Neuron (in vitro differentiated cells): Measurements from ENCODE around the gene IL10RB.

Experiments
- H2AFZ ChIP-seq: one replicate; pipeline ENCODE4 v1.6.1; 2013; ENCODE audit warnings: low read depth, mild to moderate bottlenecking, inconsistent platforms, low read length, moderate library complexity
- H3K27me3 ChIP-seq: one replicate; pipeline ENCODE4 v1.6.1; 2013; ENCODE audit warnings: low read length; ENCODE audit not compliant: insufficient read depth
- H3K36me3 ChIP-seq: one replicate; pipeline ENCODE4 v1.6.1; 2013; ENCODE audit warnings: low read length; ENCODE audit not compliant: insufficient read depth
- H3K4me1 ChIP-seq: one replicate; pipeline ENCODE4 v1.6.1; 2013; ENCODE audit warnings: low read length; ENCODE audit not compliant: insufficient read depth
- H3K4me3 ChIP-seq: 2 replicates; pipeline ENCODE4 v1.5.1; 2013; ENCODE audit warnings: mild to moderate bottlenecking, low read length, moderate library complexity
- H3K9me3 ChIP-seq: one replicate; pipeline ENCODE4 v1.6.1; 2013; ENCODE audit warnings: low read length

Gene IL10RB

GRCh38 chr21:33259995-33260394 is 6.2 kb upstream of the IL10RB start:
- peaks cover 52% of the 10 kb centered on the region for H3K36me3 ChIP-seq
- H3K4me3 ChIP-seq: no peak overlapping the region
- no peaks in the 10 kb centered on the region for H3K27me3 ChIP-seq
- no peak overlapping the region for H2AFZ ChIP-seq
- H3K4me1 ChIP-seq: no peaks in the 10 kb centered on the region
- H3K9me3 ChIP-seq: peaks cover 20% of the 10 kb centered on the region

DNA sequence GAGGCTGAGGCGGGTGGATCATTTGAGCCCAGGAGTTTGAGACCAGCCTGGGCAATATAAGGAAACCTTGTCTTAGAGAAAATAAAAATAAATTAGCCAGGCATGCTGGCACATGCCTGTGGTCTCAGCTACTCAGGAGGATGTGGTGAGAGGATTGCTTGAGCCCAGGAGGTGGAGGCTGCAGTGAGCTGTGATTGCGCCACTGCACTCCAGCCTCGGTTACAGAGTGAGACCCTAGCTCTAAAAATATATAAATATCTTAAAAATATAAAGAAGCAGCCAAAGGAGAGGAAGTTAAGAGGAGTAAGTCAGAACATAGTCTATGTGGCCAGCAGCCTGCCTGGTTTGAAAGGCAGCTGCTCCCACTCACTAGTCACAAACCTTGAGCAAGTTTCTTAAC is 4.5 kb upstream of the IL10RB start:
- Histone ChIP-seq H3K36me3 (peaks cover 42% of the 10 kb centered on the region), H3K9me3 (peaks cover 20% of the 10 kb centered on the region), H3K4me3 (no peak overlapping the region), H3K27me3 (no peaks in the 10 kb centered on the region), H3K4me1 (no peaks in the 10 kb centered on the region), H2AFZ (no peak overlapping the region)

DNA sequence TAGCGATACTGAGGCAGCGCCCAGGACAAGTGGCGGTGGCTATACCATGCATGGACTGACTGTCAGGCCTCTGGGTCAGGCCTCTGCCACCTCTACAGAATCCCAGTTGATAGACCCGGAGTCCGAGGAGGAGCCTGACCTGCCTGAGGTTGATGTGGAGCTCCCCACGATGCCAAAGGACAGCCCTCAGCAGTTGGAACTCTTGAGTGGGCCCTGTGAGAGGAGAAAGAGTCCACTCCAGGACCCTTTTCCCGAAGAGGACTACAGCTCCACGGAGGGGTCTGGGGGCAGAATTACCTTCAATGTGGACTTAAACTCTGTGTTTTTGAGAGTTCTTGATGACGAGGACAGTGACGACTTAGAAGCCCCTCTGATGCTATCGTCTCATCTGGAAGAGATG is 3.2 kb upstream of the IL10RB start:
- H3K4me3 ChIP-seq: no peak overlapping the region
- no peaks in the 10 kb centered on the region for H3K27me3 ChIP-seq
- no peak overlapping the region for H2AFZ ChIP-seq
- peaks cover 7% of the 10 kb centered on the region for H3K9me3 ChIP-seq
- no peaks in the 10 kb centered on the region for H3K4me1 ChIP-seq
- peaks cover 29% of the 10 kb centered on the region for H3K36me3 ChIP-seq

- no peak overlapping the region for H2AFZ ChIP-seq
- H3K9me3 ChIP-seq: peaks cover 3% of the 10 kb centered on the region
- no peaks in the 10 kb centered on the region for H3K27me3 ChIP-seq
- peaks cover 23% of the 10 kb centered on the region for H3K36me3 ChIP-seq
- H3K4me1 ChIP-seq: no peaks in the 10 kb centered on the region
- H3K4me3 ChIP-seq: no peak overlapping the region
Observed at GRCh38 chr21:33264561-33264960, 1.6 kb upstream of the IL10RB start.

- H3K9me3 ChIP-seq: peaks cover 3% of the 10 kb centered on the region
- H2AFZ ChIP-seq: no peak overlapping the region
- H3K4me1 ChIP-seq: no peaks in the 10 kb centered on the region
- no peak overlapping the region for H3K4me3 ChIP-seq
- H3K27me3 ChIP-seq: no peaks in the 10 kb centered on the region
- H3K36me3 ChIP-seq: peaks cover 21% of the 10 kb centered on the region
Observed at GRCh38 chr21:33265664-33266049, 510 bp upstream of the IL10RB start.

- Histone ChIP-seq H3K9me3 (peaks cover 3% of the 10 kb centered on the region), H3K4me1 (no peaks in the 10 kb centered on the region), H3K27me3 (no peaks in the 10 kb centered on the region), H2AFZ (no peak overlapping the region), H3K36me3 (peaks cover 21% of the 10 kb centered on the region), H3K4me3 (peak overlapping the region; percentile 29)
Observed at GRCh38 chr21:33266789-33267135, 595 bp downstream of the IL10RB start.

- Histone ChIP-seq H3K36me3 (peaks cover 21% of the 10 kb centered on the region), H3K4me3 (no peak overlapping the region), H3K27me3 (no peaks in the 10 kb centered on the region), H3K9me3 (peaks cover 3% of the 10 kb centered on the region), H3K4me1 (no peaks in the 10 kb centered on the region), H2AFZ (no peak overlapping the region)
Observed at GRCh38 chr21:33267250-33267649, 1.1 kb downstream of the IL10RB start.

DNA sequence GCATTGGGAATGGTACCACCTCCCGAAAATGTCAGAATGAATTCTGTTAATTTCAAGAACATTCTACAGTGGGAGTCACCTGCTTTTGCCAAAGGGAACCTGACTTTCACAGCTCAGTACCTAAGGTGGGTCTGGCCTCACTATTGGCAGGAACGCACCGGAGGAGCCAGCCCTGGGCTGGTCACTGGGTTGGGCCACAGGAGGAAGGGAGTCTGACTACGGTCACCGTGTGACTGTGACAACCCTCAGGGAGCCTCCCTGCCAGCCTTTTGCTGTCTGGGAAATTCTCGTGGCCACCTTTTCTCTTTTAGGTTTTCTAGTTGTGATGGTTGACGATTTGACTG is 2.2 kb downstream of the IL10RB start:
- Histone ChIP-seq H3K36me3 (peaks cover 11% of the 10 kb centered on the region), H3K27me3 (no peaks in the 10 kb centered on the region), H3K4me3 (no peak overlapping the region), H3K9me3 (peaks cover 3% of the 10 kb centered on the region), H2AFZ (no peak overlapping the region), H3K4me1 (no peaks in the 10 kb centered on the region)

- Histone ChIP-seq H3K4me1 (no peaks in the 10 kb centered on the region), H3K27me3 (no peaks in the 10 kb centered on the region), H2AFZ (no peak overlapping the region), H3K36me3 (peaks cover 9% of the 10 kb centered on the region), H3K4me3 (no peak overlapping the region), H3K9me3 (peaks cover 3% of the 10 kb centered on the region)
Observed at GRCh38 chr21:33268737-33269441, 2.7 kb downstream of the IL10RB start.

- H3K36me3 ChIP-seq: no peaks in the 10 kb centered on the region
- H3K27me3 ChIP-seq: no peaks in the 10 kb centered on the region
- no peak overlapping the region for H3K4me3 ChIP-seq
Observed at GRCh38 chr21:33270986-33271385, 4.8 kb downstream of the IL10RB start.

DNA sequence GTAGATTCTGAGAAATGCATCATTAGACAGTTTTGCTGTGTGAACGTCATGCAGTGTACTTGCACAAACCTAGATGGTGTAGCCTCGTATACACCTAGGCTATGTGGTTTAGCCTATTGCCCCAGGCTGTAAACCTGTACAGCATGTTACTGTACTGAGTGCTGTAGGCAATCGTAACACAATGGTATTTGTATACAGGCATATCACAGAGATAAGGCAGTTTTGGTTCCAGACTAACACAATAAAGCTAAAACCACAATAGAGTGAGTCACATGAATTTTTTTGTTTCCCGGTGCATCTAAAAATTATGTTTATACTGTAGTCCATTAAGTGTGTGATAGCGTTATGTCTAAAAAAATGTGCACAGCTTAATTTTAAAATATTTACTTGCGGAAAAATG is 6.9 kb downstream of the IL10RB start:
- Histone ChIP-seq H3K9me3 (no peaks in the 10 kb centered on the region), H3K4me1 (no peaks in the 10 kb centered on the region), H3K36me3 (no peaks in the 10 kb centered on the region), H2AFZ (no peak overlapping the region), H3K27me3 (no peaks in the 10 kb centered on the region), H3K4me3 (no peak overlapping the region)

More at GRCh38 chr21:33270986-33271385, 4.8 kb downstream of the IL10RB start:
- H3K4me1 ChIP-seq: no peaks in the 10 kb centered on the region
- no peak overlapping the region for H2AFZ ChIP-seq
- H3K9me3 ChIP-seq: no peaks in the 10 kb centered on the region

DNA sequence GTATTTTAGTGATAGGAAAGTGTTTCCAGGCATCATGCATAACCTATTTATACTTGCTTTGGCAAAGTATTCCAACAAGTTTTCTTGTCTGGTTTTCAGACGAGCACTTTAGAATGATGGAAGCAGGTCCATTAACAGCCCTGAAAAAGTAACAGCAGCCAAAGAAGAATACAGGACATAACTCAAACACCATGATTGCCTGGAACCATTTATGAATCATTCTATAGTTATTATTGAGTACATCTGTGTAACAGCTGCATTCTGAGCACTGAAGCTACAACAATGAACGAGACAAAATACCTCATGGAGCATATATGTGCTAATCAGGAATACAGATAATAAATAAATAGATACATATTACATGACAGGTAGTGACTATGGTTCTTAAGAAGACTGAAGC is 12.6 kb downstream of the IL10RB start:
- Histone ChIP-seq H3K36me3 (peaks cover 11% of the 10 kb centered on the region), H2AFZ (no peak overlapping the region)

GRCh38 chr21:33279330-33279820 is 13.2 kb downstream of the IL10RB start:
- no peaks in the 10 kb centered on the region for H3K27me3 ChIP-seq
- H3K4me3 ChIP-seq: no peak overlapping the region
- no peaks in the 10 kb centered on the region for H3K4me1 ChIP-seq
- H3K9me3 ChIP-seq: peaks cover 9% of the 10 kb centered on the region
- peaks cover 12% of the 10 kb centered on the region for H3K36me3 ChIP-seq
- H2AFZ ChIP-seq: no peak overlapping the region

More for the DNA sequence above, 12.6 kb downstream of the IL10RB start:
- peaks cover 9% of the 10 kb centered on the region for H3K9me3 ChIP-seq
- no peaks in the 10 kb centered on the region for H3K4me1 ChIP-seq
- H3K27me3 ChIP-seq: no peaks in the 10 kb centered on the region
- H3K4me3 ChIP-seq: no peak overlapping the region

- H3K36me3 ChIP-seq: peaks cover 15% of the 10 kb centered on the region
- H3K4me3 ChIP-seq: no peak overlapping the region
- H3K27me3 ChIP-seq: no peaks in the 10 kb centered on the region
- H2AFZ ChIP-seq: no peak overlapping the region
- H3K9me3 ChIP-seq: peaks cover 9% of the 10 kb centered on the region
- no peaks in the 10 kb centered on the region for H3K4me1 ChIP-seq
Observed at GRCh38 chr21:33281096-33281652, 15.0 kb downstream of the IL10RB start.
